Cardiac fibroblast (primary cell): ENCODE measurements around the gene GRK2.

Experiments
- DNase-seq, 2 donors: peaks; one replicate each; pipeline versions ENCODE4 v3.0.0 to v3.0.0-alpha.2; 2010; ENCODE audit warnings: low read depth in 2 of 2
- H3K4me3 ChIP-seq, 2 donors: replicated peaks in 1 of 2; 1 replicate in 1 of 2; 2 replicates in 1 of 2; pipeline ENCODE4 v1.5.1; 2011; ENCODE audit warnings: low read depth in 2 of 2, low read length in 2 of 2, mild to moderate bottlenecking in 2 of 2, moderate library complexity in 1 of 2
- TF ChIP-seq, protein P1 (sequence below): IDR thresholded peaks from one replicate; pipeline ENCODE4 v1.5.1; 2011; ENCODE audit warnings: low read depth, mild to moderate bottlenecking, low read length, inconsistent platforms

GRK2 gene

GRCh38 chr11:67322049-67322448, 55.8 kb downstream of the GRK2 start:
- H3K4me3 ChIP-seq: no peak overlapping the region
- TF ChIP-seq, protein P1, sequence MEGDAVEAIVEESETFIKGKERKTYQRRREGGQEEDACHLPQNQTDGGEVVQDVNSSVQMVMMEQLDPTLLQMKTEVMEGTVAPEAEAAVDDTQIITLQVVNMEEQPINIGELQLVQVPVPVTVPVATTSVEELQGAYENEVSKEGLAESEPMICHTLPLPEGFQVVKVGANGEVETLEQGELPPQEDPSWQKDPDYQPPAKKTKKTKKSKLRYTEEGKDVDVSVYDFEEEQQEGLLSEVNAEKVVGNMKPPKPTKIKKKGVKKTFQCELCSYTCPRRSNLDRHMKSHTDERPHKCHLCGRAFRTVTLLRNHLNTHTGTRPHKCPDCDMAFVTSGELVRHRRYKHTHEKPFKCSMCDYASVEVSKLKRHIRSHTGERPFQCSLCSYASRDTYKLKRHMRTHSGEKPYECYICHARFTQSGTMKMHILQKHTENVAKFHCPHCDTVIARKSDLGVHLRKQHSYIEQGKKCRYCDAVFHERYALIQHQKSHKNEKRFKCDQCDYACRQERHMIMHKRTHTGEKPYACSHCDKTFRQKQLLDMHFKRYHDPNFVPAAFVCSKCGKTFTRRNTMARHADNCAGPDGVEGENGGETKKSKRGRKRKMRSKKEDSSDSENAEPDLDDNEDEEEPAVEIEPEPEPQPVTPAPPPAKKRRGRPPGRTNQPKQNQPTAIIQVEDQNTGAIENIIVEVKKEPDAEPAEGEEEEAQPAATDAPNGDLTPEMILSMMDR: no peak
- DNase-seq: no peak

- TF ChIP-seq, protein P1: no peak
- no peak overlapping the region for H3K4me3 ChIP-seq
- DNase-seq: no peak
These were observed 57.3 kb downstream of the GRK2 start for GRCh38 chr11:67323526-67323925.

DNA sequence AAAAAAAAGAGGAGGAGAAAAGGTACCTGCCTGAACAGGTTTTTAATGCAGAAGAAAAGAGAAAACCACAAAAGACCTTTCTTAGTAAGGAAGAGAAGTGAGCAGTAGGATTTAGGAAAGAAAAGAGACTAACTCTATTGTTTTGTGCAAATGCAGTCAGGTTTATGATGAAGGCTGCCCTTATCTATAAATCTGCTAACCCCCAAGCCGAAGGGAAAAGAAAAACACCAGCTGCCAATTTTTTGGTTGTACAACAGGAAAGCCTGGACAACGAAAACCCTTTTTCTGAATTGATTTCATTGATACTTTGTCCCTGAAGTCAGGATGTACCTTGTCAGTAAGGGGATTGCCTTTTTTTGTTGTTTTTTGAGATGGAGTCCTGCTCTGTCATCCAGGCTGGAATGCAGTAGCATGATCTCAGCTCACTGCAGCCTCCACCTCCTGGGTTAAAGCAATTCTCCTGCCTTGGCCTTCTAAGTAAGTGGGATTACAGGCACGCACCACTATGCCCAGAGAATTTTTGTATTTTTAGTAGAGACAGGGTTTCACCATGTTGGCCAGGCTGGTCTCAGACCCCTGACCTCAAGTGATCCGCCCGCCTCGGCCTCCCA, 65.9 kb downstream of the GRK2 start:
- H3K4me3 ChIP-seq: no peak overlapping the region
- DNase-seq: no peak
- TF ChIP-seq, protein P1: no peak
